HG03175 (cell line): ENCODE results near the gene PKMYT1.

ENCODE experiments used
- ATAC-seq: cut with Tn5 transposase; IDR thresholded peaks from one replicate; pipeline ENCODE4 v1.9.1; 2021; ENCODE audit warnings: mild to moderate bottlenecking, moderate library complexity; ENCODE audit not compliant: unreplicated experiment

PKMYT1 gene

DNA sequence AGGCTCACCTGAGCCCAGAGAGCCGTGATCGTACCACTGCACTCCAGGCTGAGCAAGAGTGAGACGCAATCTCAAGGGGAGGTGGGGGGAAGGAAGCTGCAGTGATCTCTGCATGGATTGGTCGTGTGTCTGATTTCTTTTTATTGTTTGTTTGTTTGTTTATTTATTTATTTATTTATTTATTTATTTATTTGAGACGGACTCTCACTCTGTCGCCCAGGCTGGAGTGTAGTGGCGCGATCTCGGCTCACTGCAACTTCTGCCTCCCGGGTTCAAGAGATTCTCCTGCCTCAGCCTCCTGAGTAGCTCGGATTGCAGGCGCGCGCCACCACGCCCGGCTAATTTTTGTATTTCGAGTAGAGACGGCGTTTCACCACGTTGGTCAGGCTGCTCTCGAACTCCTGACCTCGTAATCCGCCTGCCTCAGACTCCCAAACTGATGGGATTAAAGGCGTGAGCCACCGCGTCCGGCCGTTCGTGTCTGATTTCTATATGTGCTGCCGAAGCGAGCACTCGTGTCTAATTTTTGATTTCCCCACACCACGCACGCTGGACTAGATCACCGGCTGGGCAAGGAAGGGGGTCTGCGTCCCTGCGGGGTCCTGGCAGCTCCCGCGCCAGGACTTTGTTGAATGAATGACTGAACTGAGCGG lies 39.5 kb upstream of the PKMYT1 start:
- no peak for ATAC-seq

GRCh38 chr16:3017794-3018506 lies 37.7 kb upstream of the PKMYT1 start, which contains the start of gene CLDN6:
Gene CLDN6 (minus strand): TSS chr16:3018183. CDS start chr16:3016021, 2,162 bp downstream.
- ATAC-seq, result no peak

DNA sequence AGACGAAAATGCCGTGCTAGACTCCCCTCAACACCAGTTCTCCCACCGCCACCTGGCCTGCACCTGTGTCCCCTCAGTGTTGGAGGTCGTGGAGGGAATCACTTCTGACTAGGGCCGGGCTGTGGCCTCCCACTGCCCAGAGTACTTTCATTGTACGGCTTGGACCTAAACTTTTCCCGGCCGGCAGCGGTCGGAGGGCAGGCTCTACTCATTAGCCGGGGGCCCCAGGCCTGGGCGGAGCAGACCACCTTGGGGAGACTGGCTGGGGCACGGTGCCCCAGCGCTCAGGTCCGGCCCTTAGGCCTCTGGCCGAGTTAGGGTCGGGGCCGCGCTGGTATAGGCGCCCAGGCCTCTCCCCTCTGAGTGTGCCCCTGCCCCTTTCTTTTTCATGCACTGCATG lies 37.1 kb upstream of the PKMYT1 start:
- no peak for ATAC-seq

DNA sequence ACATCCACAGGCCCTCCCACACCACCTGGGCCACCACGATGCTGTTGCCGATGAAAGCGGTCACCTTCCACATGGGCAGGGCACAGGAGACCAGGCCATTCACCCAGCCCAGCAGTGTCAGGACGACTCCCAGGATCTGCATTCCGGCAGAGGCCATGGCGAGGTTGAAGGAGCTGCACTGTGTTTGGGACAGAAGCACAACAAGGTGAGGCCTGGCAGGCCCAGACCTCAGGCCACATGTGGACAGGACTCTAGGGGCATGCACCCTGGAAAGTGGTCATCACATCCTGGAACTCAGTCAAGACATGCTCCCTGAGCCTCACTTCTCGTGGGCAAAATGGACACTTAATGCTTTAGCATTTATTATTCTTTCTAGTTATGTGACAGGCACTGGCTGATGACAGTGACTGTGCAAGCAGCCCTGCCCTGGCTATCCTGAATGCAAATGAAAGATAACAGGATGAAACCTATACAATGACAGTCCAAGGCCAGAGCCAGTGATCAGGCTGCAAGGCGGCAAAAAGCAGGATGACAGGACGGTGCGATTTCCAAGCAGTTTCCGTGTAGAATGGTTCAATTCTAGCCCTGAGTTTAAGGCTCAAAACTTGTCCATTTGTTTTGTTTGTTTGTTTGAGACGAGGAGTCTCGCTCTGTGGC lies 35.7 kb upstream of the PKMYT1 start:
- no peak for ATAC-seq

DNA sequence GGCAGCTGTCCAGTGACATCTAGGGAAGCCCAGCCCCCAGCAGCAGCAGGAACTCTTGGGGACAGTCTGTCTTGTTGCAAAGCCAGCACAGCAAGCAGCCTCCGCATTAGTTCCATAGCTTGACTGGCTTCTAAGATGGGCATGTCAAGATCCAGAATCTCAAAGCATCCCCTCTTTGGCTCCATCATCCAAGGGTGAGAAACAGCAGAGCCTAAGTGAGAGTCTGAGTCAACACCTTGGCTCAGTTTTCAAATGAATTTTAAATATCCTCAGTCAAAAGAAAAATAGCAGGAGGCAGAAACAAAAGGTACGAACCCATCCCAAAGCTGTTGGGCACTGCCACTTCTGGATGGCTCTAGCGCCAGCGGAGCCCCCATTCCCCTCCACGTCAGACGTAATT lies 34.7 kb upstream of the PKMYT1 start:
- ATAC-seq, result no peak

- ATAC-seq, result no peak
Measured at GRCh38 chr16:3013998-3014690, 33.9 kb upstream of the PKMYT1 start.

GRCh38 chr16:3013491-3013951 lies 33.3 kb upstream of the PKMYT1 start:
- no peak for ATAC-seq

DNA sequence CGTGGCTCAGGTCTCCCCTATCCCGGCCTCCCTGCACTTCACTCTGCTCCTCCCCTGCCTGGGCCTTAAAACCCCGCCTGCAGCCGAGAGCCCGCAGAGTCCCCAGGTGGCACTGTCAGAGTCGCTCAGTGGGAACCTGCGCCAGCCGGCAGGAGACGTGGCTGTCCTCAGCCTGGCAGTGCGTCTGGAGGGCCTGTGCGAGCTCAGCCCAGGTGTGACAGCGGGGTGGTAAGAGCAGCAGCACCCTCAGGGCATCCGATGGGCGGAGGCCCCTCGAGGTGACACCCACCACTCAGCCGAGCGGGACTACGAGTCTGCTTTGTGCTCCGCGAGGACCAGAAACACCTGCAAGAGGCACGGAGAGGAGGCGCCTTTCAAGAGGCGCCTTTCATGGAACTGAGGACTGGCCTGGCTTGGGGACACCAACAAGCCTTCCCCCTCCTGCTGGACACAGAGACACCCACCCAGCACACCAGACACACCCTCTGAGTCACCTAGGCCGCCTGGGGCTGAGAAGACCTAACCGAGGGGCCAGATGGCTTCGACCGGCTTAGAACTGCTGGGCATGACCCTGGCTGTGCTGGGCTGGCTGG lies 32.7 kb upstream of the PKMYT1 start, which contains the start of gene CLDN9:
Gene CLDN9, plus strand, starts transcription at position 96 of the 593 bp plus-strand sequence. Its CDS starts 440 bp downstream, at position 536.
- ATAC-seq, result no peak

GRCh38 chr16:3012246-3012645 lies 32.0 kb upstream of the PKMYT1 start:
- no peak for ATAC-seq

GRCh38 chr16:3010510-3010909 lies 30.3 kb upstream of the PKMYT1 start:
- no peak for ATAC-seq

DNA sequence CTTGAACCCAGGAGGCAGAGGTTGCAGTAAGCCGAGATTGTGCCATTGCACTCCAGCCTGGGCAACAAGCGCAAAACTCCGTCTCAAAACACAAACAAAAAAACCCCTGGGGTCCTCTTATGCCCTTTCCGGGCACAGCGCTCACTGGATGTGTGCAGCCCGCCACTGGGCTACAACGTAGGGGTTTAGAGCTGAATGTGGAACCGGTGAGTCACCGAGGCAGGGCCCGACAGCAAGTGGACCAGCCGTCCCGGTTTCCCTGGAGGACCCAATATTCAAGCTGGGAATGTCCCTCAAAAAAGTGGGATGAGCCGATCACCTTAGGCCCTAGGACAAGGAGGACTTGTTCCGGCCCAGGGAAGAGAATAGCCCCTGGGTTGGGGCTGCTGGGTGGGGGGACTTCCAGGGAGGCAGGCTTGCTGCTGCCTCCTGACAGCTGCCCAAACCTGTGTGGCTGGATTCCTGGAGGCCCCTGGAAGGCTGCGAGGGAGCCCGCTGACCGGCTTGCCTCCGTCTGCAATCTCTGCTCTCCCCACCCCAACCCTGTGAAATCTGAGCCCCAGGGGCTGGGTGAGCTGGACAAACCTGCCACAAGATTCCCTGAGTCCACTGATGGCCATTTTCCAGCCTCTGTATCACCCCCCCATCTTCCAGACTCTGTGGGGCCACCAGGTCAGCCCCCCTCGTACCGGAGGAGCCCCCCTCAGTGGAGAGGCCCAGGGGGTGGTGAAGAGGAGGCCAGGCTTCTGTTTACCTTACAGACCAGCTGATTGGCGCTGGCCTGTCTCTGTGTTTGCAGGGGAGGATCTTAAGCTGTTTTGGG lies 29.5 kb upstream of the PKMYT1 start:
- ATAC-seq, result no peak

DNA sequence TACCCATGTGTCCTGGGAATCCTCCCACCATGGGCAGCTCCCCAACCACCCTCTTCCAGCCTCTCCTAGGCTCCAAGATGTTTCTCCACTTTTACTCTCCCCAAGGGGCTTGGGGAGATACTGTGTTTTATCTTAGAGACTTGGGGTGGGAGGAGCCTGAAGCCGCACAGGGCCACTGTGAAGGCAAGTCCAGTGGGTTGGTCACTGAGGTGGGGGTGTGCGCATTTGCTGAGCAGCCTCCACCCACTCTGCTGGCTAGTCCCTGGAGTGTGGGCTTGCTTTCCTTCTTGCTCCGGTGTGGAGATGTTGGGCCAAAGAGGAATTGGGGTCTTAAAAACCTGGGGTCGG lies 28.4 kb upstream of the PKMYT1 start:
- ATAC-seq, result no peak

- no peak for ATAC-seq
Measured at GRCh38 chr16:3007957-3008689, 27.9 kb upstream of the PKMYT1 start.

DNA sequence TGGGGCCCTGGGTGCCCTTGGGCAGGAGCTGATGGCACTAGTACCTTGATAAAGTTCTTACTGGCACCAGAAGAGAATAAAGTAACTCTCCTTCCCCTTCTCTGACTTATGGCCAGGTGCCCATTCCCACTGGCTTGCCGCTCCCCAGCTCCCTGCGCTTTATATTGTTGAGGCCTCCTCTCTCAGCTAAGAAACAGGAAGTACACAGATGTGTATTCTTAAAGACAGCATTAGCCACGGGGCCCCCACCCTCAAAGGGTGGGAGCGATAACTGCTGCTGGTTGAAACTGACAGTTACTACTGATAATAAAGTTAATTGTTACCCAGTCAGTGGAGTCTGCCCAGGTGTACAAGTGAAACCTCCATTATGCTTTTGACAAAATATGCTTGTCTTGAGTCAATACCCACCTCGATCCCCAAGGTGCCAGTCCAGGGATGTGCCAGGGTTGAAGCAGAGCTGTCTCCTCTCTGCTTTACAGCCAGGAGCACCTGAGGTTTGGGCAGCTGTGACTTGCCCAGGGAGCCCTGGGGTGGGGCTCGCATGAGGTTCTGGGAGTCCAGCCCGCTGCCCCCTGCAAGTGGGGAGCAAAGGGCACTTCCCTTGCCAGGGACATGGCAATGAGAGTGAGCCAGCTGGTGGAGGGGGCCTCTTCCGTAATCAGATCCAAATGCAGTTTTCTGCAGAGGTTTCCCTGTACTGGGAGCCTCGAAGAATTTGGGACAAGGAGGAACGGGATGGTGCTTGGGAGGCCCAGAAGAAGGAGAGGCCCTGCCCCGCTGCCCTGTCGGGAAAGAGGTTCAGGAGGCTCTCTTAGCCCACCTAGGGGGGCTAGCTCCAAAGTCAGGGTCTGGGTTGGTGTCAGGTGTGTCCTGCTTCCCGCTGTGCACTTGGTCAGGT lies 27.1 kb upstream of the PKMYT1 start:
- no peak for ATAC-seq

DNA sequence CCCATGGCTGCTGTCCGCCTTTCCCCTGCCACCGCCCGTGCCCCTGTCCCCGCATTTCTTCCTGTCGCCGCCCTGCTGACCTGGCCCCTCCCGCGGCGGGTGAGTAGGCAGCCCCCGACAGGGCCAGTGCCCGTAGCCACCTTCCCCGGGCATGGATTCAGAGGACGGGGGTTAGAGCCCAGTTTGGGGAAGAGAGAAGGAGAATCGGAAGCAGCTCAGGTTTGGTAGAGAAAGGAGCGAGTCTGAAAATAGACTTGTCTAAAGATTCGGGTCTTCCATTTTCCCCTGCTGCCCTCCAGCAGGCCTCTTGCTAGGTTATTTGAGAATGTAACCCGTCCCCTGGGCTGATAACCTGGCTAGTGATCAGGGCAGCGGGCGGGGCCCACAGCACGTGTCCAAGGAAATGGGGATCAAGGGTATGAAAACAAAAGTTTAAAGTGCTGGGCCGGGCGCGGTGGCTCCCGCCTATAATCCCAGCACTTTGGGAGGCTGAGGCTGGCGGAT lies 24.6 kb upstream of the PKMYT1 start:
- no peak for ATAC-seq

DNA sequence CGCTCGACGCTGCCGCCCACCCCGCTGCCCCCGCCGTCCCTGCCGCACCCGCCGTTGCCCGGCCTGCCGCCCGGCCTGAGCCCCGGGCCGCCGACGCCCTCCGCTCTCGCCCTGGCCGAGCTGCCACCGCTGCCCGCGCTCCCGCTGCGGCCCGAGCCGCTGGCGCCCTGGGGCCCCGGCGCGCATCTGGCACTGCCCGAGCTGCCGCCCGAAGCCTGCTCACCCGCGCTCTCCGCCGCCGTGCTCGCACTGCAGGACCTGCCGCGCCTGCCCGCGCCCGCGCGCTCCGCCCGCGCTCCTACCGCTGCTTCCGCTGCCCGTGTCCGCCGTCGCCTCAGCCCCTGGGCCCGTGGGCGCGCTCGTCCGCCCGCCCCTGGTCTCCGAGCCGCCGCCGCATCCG lies 24.1 kb upstream of the PKMYT1 start:
- ATAC-seq, result peak; percentile 12

GRCh38 chr16:3003582-3004270 lies 23.5 kb upstream of the PKMYT1 start:
- peak; percentile 93 for ATAC-seq

DNA sequence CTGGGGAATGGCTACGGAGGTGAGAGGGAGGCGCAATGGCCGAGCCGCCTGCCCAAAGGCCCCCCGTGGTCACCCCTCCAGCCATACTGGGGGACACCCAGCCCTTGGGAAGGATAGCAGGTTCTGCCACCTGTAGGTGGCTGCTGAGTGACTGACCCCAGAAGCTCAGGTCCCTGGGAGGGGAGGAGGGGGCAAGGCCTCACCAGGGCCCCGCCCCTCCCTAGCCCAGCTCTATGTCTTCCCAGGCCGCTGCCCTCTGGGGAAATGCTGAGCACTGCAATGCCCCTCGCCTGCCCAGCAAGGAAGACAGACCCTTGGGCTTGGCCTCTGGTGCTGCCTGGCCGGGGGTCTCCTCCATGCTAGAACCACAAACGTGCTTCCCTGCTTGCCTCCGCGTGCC lies 21.1 kb upstream of the PKMYT1 start:
- no peak for ATAC-seq
